ENCODE data around the gene KCNJ6.
"Not testable (repeated sequence)": the region's sequence is repeated elsewhere in the genome, so short reads cannot be mapped to it uniquely, and the experiment has no call there.

Gene KCNJ6

DNA sequence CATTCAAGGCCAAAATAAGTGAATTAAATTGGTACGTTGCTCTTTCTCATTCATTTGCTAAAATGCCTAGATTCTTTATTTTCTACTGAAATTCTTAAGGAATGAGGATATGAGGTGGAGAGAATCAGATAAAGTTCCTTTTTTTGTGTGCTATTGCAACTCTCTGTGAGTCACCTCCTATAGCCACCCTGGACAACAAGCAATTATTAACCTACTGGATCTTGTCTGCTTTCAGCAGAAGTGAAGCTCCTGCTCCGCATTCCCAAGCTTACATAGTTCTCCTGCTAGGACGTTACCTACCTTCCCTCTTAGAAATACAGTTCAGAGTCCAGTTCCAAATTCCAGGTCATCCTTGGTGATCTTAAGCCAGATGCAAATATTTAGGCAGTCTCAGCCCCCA lies 4.8 kb upstream of the KCNJ6 start:
- Histone ChIP-seq H2AFZ (ENCODE audit: low read depth, low read length, severe bottlenecking) (no peak overlapping the region), H3K27me3 (ENCODE audit: low read length) (no peaks in the 10 kb centered on the region), H3K4me3 (ENCODE audit: insufficient read depth, low read length, poor library complexity, severe bottlenecking) (no peak overlapping the region), H3K36me3 (ENCODE audit: low read length) (no peaks in the 10 kb centered on the region), H3F3A (ENCODE audit: insufficient read depth) (no peaks in the 10 kb centered on the region), H4K20me1 (ENCODE audit: low read depth, low read length) (no peaks in the 10 kb centered on the region), H3K9me2 (replicated peaks; ENCODE audit: insufficient read depth, low read length) (no peaks in the 10 kb centered on the region), H3K9me3 (ENCODE audit: insufficient read depth, low read length) (no peaks in the 10 kb centered on the region), H3K4me2 (ENCODE audit: low read depth, low read length, poor library complexity, severe bottlenecking) (no peak overlapping the region), H3K27ac (ENCODE audit: low read depth, low read length) (no peak overlapping the region), H3K79me2 (ENCODE audit: insufficient read depth, low read length) (no peaks in the 10 kb centered on the region), H3K9ac (ENCODE audit: low read length) (no peak overlapping the region)
- TF ChIP-seq EZH2phosphoT487 (conservative IDR thresholded peaks at IDR 0.05; ENCODE audit: low read length), result no peak
- TF ChIP-seq, protein P1, sequence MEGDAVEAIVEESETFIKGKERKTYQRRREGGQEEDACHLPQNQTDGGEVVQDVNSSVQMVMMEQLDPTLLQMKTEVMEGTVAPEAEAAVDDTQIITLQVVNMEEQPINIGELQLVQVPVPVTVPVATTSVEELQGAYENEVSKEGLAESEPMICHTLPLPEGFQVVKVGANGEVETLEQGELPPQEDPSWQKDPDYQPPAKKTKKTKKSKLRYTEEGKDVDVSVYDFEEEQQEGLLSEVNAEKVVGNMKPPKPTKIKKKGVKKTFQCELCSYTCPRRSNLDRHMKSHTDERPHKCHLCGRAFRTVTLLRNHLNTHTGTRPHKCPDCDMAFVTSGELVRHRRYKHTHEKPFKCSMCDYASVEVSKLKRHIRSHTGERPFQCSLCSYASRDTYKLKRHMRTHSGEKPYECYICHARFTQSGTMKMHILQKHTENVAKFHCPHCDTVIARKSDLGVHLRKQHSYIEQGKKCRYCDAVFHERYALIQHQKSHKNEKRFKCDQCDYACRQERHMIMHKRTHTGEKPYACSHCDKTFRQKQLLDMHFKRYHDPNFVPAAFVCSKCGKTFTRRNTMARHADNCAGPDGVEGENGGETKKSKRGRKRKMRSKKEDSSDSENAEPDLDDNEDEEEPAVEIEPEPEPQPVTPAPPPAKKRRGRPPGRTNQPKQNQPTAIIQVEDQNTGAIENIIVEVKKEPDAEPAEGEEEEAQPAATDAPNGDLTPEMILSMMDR (IDR thresholded peaks at IDR 0.05; ENCODE audit: insufficient read depth, low read length, poor library complexity, severe bottlenecking), result no peak

DNA sequence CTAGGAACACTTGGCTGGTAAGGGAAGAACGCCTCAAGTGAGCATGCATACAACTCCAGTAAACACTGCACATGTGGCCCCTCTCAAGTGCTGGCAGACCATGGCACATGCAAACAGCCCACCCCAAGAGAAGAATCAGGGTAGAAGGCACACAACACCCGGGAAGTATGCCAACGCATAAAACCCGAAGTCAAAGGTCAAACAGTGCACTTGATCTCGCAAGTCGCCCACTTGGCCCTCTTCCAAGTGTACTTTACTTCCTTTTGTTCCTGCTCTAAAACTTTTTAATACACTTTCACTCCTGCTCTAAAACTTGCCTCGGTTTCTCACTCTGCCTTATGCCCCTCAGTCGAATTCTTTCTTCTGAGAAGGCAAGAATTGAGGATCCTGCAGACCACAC lies 4.0 kb upstream of the KCNJ6 start:
- H3K9me2 ChIP-seq (replicated peaks; ENCODE audit: insufficient read depth, low read length); H3K4me2 ChIP-seq (ENCODE audit: low read depth, low read length, poor library complexity, severe bottlenecking); H3K27ac ChIP-seq (ENCODE audit: low read depth, low read length); H3K9ac ChIP-seq (ENCODE audit: low read length); H3K4me3 ChIP-seq (ENCODE audit: insufficient read depth, low read length, poor library complexity, severe bottlenecking); H3K27me3 ChIP-seq (ENCODE audit: low read length); H3K36me3 ChIP-seq (ENCODE audit: low read length); H3K79me2 ChIP-seq (ENCODE audit: insufficient read depth, low read length); H2AFZ ChIP-seq (ENCODE audit: low read depth, low read length, severe bottlenecking); H3F3A ChIP-seq (ENCODE audit: insufficient read depth); H4K20me1 ChIP-seq (ENCODE audit: low read depth, low read length); H3K9me3 ChIP-seq (ENCODE audit: insufficient read depth, low read length): not testable (repeated sequence)

DNA sequence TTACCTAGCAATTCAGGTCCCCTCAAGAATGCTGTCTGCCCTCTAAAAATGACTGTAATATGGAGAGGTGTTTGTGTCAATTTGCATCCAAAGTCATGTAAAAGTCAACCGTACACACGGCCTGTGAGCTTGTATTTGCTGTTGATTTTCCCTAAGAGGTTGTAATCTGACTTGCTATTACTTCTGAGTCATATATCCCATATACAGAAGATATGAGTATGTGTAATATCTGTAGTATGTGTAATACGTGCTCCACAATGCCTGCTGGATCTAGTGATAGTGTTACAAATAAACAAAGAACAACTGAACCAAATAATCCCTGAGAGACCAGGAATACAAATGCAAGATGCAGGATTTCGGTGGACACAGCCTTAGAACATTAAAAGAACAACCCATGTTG lies 1.4 kb upstream of the KCNJ6 start:
- Histone ChIP-seq H3K9me3 (ENCODE audit: insufficient read depth, low read length) (0 out of 2 replicates have a peak, but pooled peaks cover 3% of the 10 kb centered on the region), H3K9me2 (replicated peaks; ENCODE audit: insufficient read depth, low read length) (no peaks in the 10 kb centered on the region), H3K27ac (ENCODE audit: low read depth, low read length) (no peak overlapping the region), H3F3A (ENCODE audit: insufficient read depth) (no peaks in the 10 kb centered on the region), H3K36me3 (ENCODE audit: low read length) (no peaks in the 10 kb centered on the region), H2AFZ (ENCODE audit: low read depth, low read length, severe bottlenecking) (no peak overlapping the region), H4K20me1 (ENCODE audit: low read depth, low read length) (no peaks in the 10 kb centered on the region), H3K79me2 (ENCODE audit: insufficient read depth, low read length) (no peaks in the 10 kb centered on the region), H3K27me3 (ENCODE audit: low read length) (no peaks in the 10 kb centered on the region), H3K4me3 (ENCODE audit: insufficient read depth, low read length, poor library complexity, severe bottlenecking) (no peak overlapping the region), H3K9ac (ENCODE audit: low read length) (no peak overlapping the region), H3K4me2 (ENCODE audit: low read depth, low read length, poor library complexity, severe bottlenecking) (no peak overlapping the region)
- no peak for TF ChIP-seq EZH2phosphoT487 (conservative IDR thresholded peaks at IDR 0.05; ENCODE audit: low read length)
- TF ChIP-seq, protein P1 (IDR thresholded peaks at IDR 0.05; ENCODE audit: insufficient read depth, low read length, poor library complexity, severe bottlenecking), result no peak

DNA sequence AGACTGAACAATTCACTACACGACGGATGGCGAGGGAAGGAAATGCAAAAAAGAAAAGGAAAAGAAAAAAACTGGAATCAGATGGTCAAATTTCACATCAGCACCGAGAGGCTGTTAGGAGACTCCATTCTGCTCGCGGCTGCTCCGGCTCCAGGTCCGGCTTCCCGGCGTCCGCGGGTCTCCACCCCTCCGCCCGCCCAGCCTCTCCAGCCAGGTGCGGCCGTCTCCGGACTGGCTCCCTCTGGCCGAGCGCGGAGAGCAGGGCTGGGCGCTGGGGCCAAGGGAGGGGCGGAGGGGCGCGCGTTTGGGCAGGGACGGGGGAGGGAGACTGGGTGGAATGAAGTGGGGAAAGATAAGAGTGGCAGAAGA lies 332 bp downstream of the KCNJ6 start:
- Histone ChIP-seq H3K4me3 (ENCODE audit: insufficient read depth, low read length, poor library complexity, severe bottlenecking) (no peak overlapping the region), H3K79me2 (ENCODE audit: insufficient read depth, low read length) (no peaks in the 10 kb centered on the region), H3K4me2 (ENCODE audit: low read depth, low read length, poor library complexity, severe bottlenecking) (no peak overlapping the region), H3K36me3 (ENCODE audit: low read length) (no peaks in the 10 kb centered on the region), H2AFZ (ENCODE audit: low read depth, low read length, severe bottlenecking) (no peak overlapping the region), H3K9me3 (ENCODE audit: insufficient read depth, low read length) (0 out of 2 replicates have a peak, but pooled peaks cover 3% of the 10 kb centered on the region), H3K27me3 (ENCODE audit: low read length) (no peaks in the 10 kb centered on the region), H4K20me1 (ENCODE audit: low read depth, low read length) (no peaks in the 10 kb centered on the region), H3K27ac (ENCODE audit: low read depth, low read length) (no peak overlapping the region), H3K9me2 (replicated peaks; ENCODE audit: insufficient read depth, low read length) (no peaks in the 10 kb centered on the region), H3F3A (ENCODE audit: insufficient read depth) (no peaks in the 10 kb centered on the region), H3K9ac (ENCODE audit: low read length) (no peak overlapping the region)
- TF ChIP-seq EZH2phosphoT487 (conservative IDR thresholded peaks at IDR 0.05; ENCODE audit: low read length), result no peak
- TF ChIP-seq, protein P1 (IDR thresholded peaks at IDR 0.05; ENCODE audit: insufficient read depth, low read length, poor library complexity, severe bottlenecking), result no peak

Measured in SU-DHL-6 (cell line).